Right lung (tissue), 5 donors: ENCODE measurements around the gene AGGF1. TPM values are rescaled to one million over a fixed set of nuclear protein-coding genes. Genes with fewer than 3 reads are reported as not detected.
"Not testable (repeated sequence)": the region's sequence is repeated elsewhere in the genome, so short reads cannot be mapped to it uniquely, and the experiment has no call there.

ENCODE experiments used
- DNase-seq, 2 donors: peaks; one replicate each; pipeline ENCODE4 v3.0.0-alpha.2; 2013
- polyA plus RNA-seq, 5 donors: library from polyadenylated mRNA; unstranded; fragments of 120-200 nt; gene quantifications; one replicate each; pipeline versions ENCODE4 v1.2.1 to v1.2.3, GENCODE V29; 2013; ENCODE audit warnings: inconsistent platforms in 1 of 5, low replicate concordance in 1 of 5; ENCODE audit not compliant: insufficient read length in 5 of 5, insufficient read depth in 1 of 5

AGGF1 gene
- polyA plus RNA-seq, 5 donors, result 20.6 to 33.3 (median 25.9) TPM

GRCh38 chr5:77083088-77083487, 52.9 kb downstream of the AGGF1 start:
- no peak for DNase-seq

DNA sequence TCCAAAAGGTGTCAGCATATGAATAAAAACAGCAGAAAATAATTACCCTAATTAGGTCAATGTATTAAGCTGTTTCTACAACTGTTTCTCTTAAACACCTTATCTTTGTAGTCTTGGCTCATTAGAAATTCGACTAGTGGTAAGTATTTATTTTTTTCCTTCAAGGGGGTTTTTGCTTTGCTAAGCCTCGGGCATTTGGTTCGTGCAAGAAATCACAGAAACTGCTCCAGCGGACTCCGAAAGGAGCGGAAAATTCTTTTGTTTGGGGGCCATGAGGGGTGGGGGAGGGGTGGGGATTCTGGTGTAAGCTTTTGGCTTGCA, 56.1 kb downstream of the AGGF1 start:
- DNase-seq, result no peak

DNA sequence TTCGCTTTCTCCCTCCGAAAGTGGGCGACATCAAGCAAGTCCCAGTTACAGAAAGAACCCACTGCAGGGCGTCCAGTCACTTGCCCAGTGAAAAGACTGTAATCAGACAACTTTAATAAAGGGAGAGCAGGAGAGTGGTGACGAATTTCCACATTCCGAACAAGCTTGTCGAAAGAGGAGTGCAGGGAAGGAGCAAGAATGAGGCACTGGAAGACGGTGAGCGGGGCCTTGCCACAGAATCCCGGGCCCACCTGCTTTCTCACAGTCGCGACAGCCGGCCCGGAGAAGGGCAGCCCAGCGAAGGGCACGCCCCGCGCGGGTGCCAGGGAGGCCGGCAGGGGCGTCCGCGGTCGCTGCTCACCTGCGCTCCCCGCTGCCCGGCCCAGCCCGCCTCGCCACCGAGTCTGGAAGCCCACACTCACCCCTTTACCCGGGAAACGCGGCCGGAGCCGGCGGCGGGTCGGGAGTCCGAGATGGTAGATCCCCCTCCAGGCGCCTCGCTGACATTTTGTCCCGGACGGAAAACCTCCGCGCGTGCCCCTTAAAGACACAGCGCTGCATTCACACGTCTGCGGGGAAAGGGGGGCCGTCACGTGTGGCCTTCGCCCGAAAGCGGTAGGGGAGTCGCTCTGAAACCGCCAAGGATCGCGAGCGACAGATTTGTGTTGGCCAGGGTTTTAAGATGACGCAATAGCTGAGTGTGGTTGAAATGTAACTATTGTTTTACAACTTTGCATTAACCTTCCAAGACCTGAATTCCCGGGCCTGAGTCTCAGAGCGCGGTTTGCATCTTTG, 56.7 kb downstream of the AGGF1 start, which contains the start of gene ZBED3:
ZBED3 (minus strand) TSS at position 597 of the 795 bp plus-strand sequence. CDS start 9,407 bp downstream, outside the sequence.
- peak; percentile 85 to 86 for DNase-seq

- peak; percentile 69 to 72 for DNase-seq
Observed at GRCh38 chr5:77087484-77088261, 57.5 kb downstream of the AGGF1 start.

- DNase-seq, result no peak
Observed at GRCh38 chr5:77095189-77095588, 65.0 kb downstream of the AGGF1 start.

DNA sequence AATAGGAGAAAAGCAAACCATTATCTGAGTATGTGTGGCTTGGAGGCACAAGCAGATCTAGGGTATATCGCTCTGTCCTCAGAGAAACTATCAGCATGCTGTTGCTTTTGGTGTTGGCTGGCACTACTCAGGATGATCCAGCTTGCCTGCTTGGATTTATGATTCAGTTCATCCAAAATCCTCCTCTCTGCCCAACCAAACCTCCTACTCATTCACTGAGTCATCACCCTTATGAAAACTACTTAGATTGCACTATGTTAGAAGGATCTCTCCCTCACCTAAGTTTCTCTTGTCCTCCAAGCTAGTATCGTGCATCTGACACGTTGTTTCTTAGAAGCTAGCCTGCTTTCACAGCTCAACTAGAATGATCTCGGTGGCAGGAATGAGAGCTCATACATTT, 71.1 kb downstream of the AGGF1 start:
- no peak for DNase-seq

- no peak for DNase-seq
Observed at GRCh38 chr5:77102549-77102948, 72.3 kb downstream of the AGGF1 start.

GRCh38 chr5:77103457-77103856, 73.3 kb downstream of the AGGF1 start:
- DNase-seq, result no peak

GRCh38 chr5:77104813-77105212, 74.6 kb downstream of the AGGF1 start:
- DNase-seq, result no peak

GRCh38 chr5:77107035-77107434, 76.8 kb downstream of the AGGF1 start:
- not testable (repeated sequence) for DNase-seq

Other genes starting within 250 kb of the AGGF1 start
- gene F2RL1, start 211.4 kb upstream of the AGGF1 start, polyA plus RNA-seq, result 10 to 100 TPM in 1 of 5 donors, 1 to 10 TPM in 4; 8.8 to 10.2 (median 9.7) TPM
- gene S100Z, start 180.4 kb upstream of the AGGF1 start, polyA plus RNA-seq, result under 1 TPM; 0.26 to 0.60 (median 0.47) TPM
- under 1 TPM; 0.15 to 0.81 (median 0.35) TPM for gene CRHBP, start 77.4 kb upstream of the AGGF1 start, polyA plus RNA-seq
- gene ZBED3, start 56.9 kb downstream of the AGGF1 start, polyA plus RNA-seq, result 10 to 100 TPM; 25.1 to 30.7 (median 29.4) TPM
- 1 to 10 TPM; 4.6 to 8.5 (median 6.8) TPM for gene PDE8B, start 180.3 kb downstream of the AGGF1 start, polyA plus RNA-seq